Activated naive CD4-positive, alpha-beta T cell treated with anti-CD3 and anti-CD28 coated beads, Interleukin-2, amount 50 U/mL, for 16 hours (primary cell): ENCODE results near the gene HORMAD2.
A peak's percentile ranks its signal among the peaks of the same experiment; 100 is the strongest.
"Not testable (repeated sequence)": the region's sequence is repeated elsewhere in the genome, so short reads cannot be mapped to it uniquely, and the experiment has no call there.

Source experiments
- DNase-seq: peaks from one replicate; pipeline ENCODE4 v3.0.0-alpha.2; 2020

The HORMAD2 gene

DNA sequence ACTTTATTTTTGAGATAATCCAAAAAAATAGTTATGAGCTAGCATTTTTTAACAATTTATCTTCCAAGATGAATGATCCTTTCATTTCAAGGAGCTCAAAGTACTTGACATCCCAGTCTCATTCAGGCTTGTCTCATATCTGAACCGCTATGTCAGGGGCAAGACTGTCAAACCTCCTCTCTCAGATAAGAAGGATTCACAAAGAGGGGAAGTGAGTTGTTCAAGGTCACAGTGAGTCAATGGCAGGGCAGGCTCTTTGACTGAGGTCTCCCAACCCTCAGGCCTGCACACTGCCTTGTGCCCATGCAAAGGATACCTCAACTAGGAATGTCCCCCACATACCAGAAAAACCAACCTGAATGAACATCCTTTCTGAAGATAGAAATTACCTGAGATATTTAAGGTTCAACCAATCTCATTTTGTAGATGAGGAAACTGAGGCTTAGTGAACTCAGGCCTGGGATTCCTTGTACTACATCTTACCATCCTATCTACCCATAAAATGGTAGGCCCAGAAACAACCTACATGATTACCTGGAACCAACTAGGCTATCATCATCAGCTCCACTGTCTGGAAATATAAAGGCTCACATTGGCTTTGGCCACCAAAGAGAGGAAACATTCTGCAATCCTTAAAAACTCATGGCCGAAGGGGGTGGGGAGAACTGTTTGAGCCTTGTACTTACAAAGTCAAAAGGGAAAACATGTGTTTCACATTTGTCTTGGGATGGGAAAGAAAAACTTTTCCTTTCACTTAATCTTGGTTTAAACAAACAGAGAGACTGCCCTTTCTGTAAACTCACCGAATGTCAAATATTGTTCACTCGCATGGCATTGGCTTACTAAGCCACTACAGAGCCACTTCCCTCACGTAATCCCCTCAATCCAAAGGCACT, 115.2 kb downstream of the HORMAD2 start:
- DNase-seq, result no peak

GRCh38 chr22:30196141-30196879, 116.0 kb downstream of the HORMAD2 start:
- peak; percentile 33 for DNase-seq

DNA sequence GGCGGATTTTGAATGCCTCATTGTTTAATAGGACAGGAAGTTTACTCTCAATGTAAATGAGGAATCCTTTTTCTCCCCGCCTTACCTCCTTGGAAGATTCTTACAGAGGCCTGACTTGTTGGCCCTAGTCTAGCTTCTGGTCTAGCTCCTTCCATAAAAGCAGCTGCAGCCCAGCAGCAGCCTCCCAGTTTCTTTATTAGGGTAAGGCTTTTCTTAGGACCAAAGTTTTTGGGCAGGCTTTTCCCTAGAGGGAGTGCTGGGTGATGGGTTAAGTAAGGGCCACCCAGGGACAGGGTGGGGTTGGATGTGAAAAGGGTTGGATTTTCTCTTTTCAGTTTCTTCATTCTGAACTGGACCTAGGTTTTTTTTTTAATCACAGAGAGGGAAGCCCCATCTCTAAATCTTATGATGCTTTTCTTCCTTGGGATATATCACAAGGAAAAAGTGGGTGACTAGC, 116.6 kb downstream of the HORMAD2 start:
- DNase-seq, result no peak

DNA sequence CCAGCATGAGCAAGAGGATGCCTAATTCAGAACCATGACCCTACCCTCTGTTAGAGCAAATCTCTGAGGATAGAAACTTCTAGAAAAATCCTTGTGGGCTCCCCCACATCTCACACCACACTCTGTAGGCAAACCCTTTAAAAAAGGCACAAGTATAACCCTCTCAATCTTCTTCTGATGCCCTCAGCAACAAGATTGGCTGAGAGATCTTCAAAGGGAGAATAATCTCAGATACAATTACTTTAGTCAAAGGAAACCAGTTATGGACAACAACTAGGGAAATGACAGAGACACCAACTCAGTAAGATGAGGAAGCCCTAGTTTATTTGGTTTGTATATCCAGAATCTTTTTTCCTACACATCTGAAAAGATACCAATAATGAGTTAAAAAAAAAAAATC, 117.1 kb downstream of the HORMAD2 start:
- no peak for DNase-seq

DNA sequence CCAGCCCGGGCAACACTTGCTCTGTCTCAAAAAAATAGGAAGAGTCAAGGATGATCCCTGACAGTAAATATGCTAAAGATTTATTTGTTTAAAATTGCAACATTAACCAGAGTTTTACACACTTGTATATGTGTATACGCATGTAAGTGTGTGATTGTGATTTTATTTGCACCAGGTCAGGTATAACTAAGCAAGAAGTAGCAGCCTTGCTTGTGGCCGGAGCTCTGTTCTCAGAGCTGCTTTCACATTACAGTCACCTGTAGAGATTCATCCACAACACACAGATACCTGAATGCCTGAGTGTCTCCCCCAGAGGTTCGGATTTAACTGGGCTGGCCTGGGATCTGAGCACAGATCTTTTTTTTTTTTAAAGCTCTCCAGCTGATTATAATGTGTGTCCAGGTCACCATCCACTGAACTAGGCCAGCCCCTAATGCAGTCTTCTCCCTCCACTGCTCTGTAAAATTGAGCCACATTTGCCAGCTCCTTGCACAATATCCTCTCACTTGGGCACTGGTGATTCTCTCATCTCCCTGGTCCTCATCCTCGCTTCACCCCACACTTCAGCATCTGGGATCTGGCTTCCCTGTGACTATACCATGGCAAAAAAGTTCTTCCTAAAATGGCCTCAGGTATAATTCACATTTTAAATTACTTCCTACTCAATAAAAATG, 118.0 kb downstream of the HORMAD2 start:
- no peak for DNase-seq

DNA sequence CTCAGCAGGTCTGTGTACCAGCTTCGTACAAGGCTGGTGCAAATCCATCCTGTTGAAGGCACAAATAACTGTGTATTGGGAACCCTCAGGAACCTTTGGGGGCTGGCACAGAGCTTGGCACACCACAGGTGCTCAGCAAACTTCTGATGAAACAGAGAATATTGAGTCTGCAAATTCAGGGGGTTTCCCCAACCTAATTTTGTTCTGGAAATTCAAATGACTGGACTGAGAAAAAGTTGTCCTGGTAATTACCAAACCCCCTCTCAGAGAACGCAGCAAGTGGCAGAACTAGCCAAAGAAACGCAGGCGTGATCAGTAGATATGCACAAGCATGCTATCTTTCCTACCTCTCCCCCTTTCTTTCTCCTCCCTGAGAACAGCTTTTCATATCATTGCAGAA, 118.7 kb downstream of the HORMAD2 start:
- DNase-seq, result no peak

- DNase-seq, result not testable (repeated sequence)
Observed at GRCh38 chr22:30200905-30201304, 120.6 kb downstream of the HORMAD2 start.

DNA sequence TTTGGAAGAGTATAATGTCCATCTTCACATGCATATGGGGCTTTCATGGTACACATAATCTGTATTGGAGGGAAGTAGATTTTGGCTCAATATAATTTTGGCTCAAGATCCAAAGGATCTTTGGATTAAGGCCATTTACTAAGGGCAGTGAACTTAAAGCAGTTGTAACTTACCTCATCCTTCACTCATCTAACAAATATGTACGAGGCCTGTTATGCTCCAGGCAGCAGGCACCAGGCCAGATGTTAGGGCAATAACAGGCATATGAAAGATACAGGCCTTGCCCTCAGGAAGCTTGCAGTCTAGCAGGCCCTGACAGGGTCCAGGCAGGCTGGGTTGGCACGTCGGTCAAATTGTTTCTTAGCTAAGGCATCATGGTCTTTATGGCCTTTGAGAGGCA, 121.7 kb downstream of the HORMAD2 start:
- DNase-seq, result no peak

DNA sequence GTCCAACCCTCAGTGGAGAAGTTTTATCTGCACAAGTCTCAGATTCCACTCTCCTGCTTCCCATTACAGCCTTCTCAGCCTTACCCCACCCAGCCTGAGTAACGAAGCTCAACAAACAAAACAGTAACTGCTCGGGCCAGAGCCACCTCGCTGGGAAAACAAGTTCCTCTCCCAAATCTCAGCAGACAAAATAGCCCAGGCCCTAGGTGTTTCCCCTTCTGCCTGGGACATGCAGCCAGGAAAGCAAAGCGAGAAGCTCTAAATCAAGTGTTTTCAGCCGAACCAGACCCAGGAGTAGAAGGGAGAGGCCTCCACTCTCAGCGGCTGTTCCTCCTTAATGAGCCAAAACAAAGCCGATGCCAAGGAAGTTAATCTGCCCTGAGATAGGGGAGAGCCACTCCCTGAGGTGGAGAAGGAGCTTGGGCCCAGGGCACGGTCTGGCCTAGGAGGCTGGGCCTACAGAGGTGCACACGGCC, 122.3 kb downstream of the HORMAD2 start:
- no peak for DNase-seq

DNA sequence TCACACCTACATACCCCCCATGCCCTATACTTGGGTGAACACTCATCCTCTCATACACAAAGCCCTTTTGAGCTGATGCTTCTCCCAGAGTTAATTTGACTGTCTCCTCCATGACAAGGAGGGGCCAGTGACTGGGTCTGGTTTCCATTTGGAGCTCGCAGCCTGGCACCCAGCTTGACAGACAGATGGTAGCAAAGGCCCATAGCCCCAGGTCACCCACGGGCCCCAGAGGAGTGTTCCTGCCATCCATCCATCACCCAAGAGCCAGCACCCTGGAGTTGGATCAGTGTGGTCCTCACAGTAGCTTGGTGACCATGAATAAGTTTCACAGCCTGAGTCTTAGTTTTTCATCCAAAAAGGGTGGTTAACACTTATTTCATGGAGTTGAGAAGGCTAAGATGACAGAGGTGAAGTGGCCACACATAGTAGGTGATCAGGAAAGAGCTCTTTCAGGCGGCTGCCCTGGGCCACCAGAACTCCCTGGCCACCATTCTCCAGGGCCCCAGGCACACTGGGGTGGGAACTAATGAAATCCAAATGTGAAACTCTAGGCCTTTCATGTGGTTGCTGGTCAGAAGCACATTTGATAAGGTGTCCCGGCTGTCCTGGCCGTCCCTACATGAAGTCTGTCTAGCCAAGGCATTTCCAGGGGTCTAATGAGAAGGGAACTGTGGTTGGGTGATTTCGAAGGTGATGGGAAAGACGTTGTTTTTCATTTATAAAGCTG, 123.9 kb downstream of the HORMAD2 start:
- DNase-seq, result no peak

GRCh38 chr22:30204742-30205111, 124.5 kb downstream of the HORMAD2 start:
- DNase-seq, result no peak

- DNase-seq, result no peak
Observed at GRCh38 chr22:30205281-30206115, 125.2 kb downstream of the HORMAD2 start.

GRCh38 chr22:30206944-30207343, 126.7 kb downstream of the HORMAD2 start:
- no peak for DNase-seq

- DNase-seq, result no peak
Observed at GRCh38 chr22:30208631-30209603, 128.7 kb downstream of the HORMAD2 start.

GRCh38 chr22:30209642-30210041, 129.4 kb downstream of the HORMAD2 start:
- DNase-seq, result no peak

DNA sequence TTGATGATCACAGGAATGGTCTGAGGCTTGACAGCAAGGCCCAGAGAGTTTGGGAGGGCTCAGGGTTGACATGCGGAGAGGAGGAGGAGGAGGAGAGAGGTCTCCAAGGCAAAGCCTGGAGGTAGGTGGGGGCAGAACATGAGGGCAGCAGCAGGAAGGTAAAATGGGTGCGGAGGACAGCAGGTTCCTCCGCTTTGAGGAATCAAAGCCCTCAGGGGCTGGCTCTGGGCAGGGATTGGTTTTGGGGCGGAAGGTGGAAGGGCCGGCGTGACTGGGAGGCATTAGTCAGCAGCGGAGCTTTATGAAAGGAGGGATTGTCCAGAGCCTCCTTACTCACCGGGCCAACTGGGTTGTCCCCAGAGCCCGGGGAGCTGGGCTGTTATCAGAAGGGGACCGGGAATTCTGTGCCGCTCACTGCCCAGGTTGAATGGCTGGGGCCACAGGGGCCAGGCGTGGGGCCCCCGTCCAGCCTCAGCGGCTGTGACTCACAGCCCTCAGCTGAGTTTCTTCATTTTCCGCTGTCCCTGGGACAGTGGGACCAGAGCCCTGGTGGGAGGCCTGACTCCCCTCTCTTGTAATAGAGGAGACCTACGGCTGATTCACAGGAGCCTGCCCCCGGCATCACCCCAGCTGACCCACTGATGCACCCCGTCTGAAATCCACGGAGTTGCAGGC, 130.1 kb downstream of the HORMAD2 start:
- DNase-seq, result no peak

GRCh38 chr22:30211124-30211820, 131.0 kb downstream of the HORMAD2 start:
- DNase-seq, result no peak

DNA sequence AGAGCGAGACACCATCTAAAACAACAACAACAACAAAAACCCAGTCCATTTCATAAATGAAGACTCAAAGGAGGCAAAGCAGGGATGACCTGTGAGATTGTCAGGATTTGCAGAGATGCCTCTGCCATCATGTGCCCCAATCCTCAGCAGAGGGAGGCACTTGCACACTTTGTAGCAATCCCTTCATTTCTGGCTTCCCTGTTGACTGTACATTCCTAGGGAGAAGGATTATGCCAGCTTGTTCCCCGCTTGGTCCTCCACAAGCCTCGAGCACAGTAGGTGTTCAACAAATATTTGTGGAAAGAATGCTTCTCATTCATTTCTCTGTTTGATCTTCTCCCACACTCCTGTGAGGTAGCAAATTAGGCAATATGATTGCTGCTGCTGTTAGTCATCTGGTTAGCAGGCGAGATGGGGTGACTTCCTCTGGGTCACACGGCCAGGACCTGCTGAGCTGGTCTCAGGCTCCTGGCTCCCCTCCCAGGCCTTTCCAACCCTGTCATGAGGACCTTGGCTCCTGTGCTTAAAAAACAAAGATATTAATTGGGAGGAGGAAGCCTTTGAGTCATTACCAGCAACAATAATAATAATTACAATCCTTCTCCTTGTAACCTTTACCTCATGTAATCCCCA, 132.2 kb downstream of the HORMAD2 start:
- DNase-seq, result no peak

DNA sequence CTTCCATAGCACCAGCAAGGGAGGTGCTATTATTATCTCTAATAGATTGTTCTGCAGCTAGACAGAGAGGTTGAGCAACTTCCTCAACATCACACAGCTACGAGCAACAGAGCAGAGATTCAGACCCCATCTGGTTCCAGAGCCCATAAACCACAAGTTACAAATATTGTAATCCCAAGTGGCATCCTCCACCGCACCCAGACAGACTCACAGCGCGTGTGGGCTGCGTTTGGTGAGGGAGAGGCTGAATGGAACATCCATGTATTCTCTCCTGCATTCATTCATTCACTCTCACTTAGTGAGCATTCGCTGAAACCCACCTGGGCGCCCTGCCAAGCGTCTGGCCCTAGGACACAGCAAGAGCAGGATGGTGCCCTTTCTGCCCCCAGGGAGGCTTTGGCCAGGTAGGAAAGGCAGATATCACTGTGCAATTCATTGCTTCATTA, 132.8 kb downstream of the HORMAD2 start:
- no peak for DNase-seq
